ENCODE measurements around the gene ZKSCAN5.

The ZKSCAN5 gene

GRCh38 chr7:99472561-99473314, 31.7 kb upstream of the ZKSCAN5 start, which contains the start of gene ZNF789:
Gene ZNF789 (plus strand): TSS chr7:99472890. CDS start chr7:99476457, 3,567 bp downstream.
- DNase-seq: peak; percentile 97
- Mint-ChIP-seq H3K4me1 (peaks cover 18% of the 10 kb centered on the region), H3K27me3 (ENCODE audit: low read depth, poor library complexity) (peaks cover 38% of the 10 kb centered on the region), H3K36me3 (ENCODE audit: low read depth) (peaks cover 14% of the 10 kb centered on the region), H3K9me3 (peaks cover 3% of the 10 kb centered on the region), H3K27ac (peak within 1 kb of the TSS; percentile 95), H3K4me3 (peak within 1 kb of the TSS; percentile 96)
- TF ChIP-seq, protein P1, sequence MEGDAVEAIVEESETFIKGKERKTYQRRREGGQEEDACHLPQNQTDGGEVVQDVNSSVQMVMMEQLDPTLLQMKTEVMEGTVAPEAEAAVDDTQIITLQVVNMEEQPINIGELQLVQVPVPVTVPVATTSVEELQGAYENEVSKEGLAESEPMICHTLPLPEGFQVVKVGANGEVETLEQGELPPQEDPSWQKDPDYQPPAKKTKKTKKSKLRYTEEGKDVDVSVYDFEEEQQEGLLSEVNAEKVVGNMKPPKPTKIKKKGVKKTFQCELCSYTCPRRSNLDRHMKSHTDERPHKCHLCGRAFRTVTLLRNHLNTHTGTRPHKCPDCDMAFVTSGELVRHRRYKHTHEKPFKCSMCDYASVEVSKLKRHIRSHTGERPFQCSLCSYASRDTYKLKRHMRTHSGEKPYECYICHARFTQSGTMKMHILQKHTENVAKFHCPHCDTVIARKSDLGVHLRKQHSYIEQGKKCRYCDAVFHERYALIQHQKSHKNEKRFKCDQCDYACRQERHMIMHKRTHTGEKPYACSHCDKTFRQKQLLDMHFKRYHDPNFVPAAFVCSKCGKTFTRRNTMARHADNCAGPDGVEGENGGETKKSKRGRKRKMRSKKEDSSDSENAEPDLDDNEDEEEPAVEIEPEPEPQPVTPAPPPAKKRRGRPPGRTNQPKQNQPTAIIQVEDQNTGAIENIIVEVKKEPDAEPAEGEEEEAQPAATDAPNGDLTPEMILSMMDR (IDR thresholded peaks at IDR 0.05): no peak

DNA sequence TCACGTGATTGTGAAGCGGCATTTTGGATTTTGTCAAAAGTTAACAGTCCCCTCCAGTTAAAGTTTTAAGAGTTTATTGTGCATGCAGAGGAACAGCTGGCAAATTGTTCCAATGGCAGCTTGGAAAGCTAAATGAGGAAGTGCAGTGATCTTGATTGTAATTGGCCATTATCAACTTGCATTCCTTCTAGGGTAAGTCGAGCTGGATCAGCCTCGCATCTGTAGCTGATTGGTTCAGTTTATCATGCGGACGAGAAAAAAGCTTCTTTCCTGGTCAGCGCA, 31.2 kb upstream of the ZKSCAN5 start:
- Mint-ChIP-seq H3K4me1 (peaks cover 18% of the 10 kb centered on the region), H3K27me3 (ENCODE audit: low read depth, poor library complexity) (peaks cover 33% of the 10 kb centered on the region), H3K9me3 (peaks cover 3% of the 10 kb centered on the region), H3K27ac (peak overlapping the region; percentile 95), H3K4me3 (peak overlapping the region; percentile 96), H3K36me3 (ENCODE audit: low read depth) (peaks cover 14% of the 10 kb centered on the region)
- DNase-seq: no peak
- TF ChIP-seq, protein P1 (IDR thresholded peaks at IDR 0.05): no peak

- no peak for DNase-seq
- H3K4me1 Mint-ChIP-seq: peaks cover 18% of the 10 kb centered on the region
- H3K4me3 Mint-ChIP-seq: no peak overlapping the region
- TF ChIP-seq, protein P1 (IDR thresholded peaks at IDR 0.05): no peak
- H3K27me3 Mint-ChIP-seq (ENCODE audit: low read depth, poor library complexity): peaks cover 5% of the 10 kb centered on the region
- peaks cover 31% of the 10 kb centered on the region for H3K36me3 Mint-ChIP-seq (ENCODE audit: low read depth)
- no peaks in the 10 kb centered on the region for H3K9me3 Mint-ChIP-seq
- H3K27ac Mint-ChIP-seq: no peak overlapping the region
These were observed 28.4 kb upstream of the ZKSCAN5 start for GRCh38 chr7:99476107-99476506.

GRCh38 chr7:99478464-99479440, 25.7 kb upstream of the ZKSCAN5 start:
- TF ChIP-seq, protein P1 (IDR thresholded peaks at IDR 0.05): no peak
- no peaks in the 10 kb centered on the region for H3K9me3 Mint-ChIP-seq
- peaks cover 37% of the 10 kb centered on the region for H3K36me3 Mint-ChIP-seq (ENCODE audit: low read depth)
- no peak overlapping the region for H3K4me3 Mint-ChIP-seq
- no peak overlapping the region for H3K27ac Mint-ChIP-seq
- H3K27me3 Mint-ChIP-seq (ENCODE audit: low read depth, poor library complexity): no peaks in the 10 kb centered on the region
- H3K4me1 Mint-ChIP-seq: peaks cover 3% of the 10 kb centered on the region
- DNase-seq: no peak

DNA sequence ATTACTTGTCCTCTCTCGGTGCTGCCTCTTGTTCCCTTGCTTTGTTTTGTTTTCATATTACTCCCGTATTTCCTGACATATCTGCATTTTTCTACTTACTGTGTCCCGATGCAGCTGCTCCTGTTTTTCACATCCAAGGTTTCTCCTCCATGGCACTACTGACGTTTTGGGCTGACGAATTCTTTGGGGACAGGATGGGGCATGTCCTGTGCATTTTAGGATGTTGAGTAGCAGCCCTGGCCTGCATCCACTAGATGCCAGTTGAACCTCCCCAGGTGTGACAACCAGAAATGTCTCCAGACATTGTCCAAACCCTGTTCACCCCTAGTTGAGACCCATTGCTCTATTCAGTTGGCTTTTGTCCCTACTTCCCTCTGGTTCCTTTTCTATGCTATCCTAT, 19.4 kb upstream of the ZKSCAN5 start:
- Mint-ChIP-seq H3K27ac (no peak overlapping the region), H3K36me3 (ENCODE audit: low read depth) (peaks cover 60% of the 10 kb centered on the region), H3K27me3 (ENCODE audit: low read depth, poor library complexity) (no peaks in the 10 kb centered on the region), H3K9me3 (peaks cover 5% of the 10 kb centered on the region), H3K4me1 (no peaks in the 10 kb centered on the region), H3K4me3 (no peak overlapping the region)
- TF ChIP-seq, protein P1 (IDR thresholded peaks at IDR 0.05): no peak
- DNase-seq: no peak
